ENCODE data around the gene GALNT18. TPM values are rescaled to one million over a fixed set of nuclear protein-coding genes. Genes with fewer than 3 reads are reported as not detected.

The GALNT18 gene
- total RNA-seq, 1 experiment from 2014 or later = not detected

GRCh38 chr11:11432621-11433319, 189.0 kb downstream of the GALNT18 start:
- CTCF ChIA-PET = no interaction called here
- H3K4me2 ChIP-seq = no peak overlapping the region

GRCh38 chr11:11430431-11430830, 191.4 kb downstream of the GALNT18 start:
- CTCF ChIA-PET = no interaction called here
- intact Hi-C loops (cut with micrococcal nuclease; ENCODE audit: unreplicated experiment) = no loop called here

More at GRCh38 chr11:11432621-11433319, 189.0 kb downstream of the GALNT18 start:
- Histone ChIP-seq H3K9me2 (ENCODE audit: insufficient read depth) (no peaks in the 10 kb centered on the region), H3K27me3 (ENCODE audit: insufficient read depth, low read depth) (peaks cover 53% of the 10 kb centered on the region), H4K20me1 (ENCODE audit: insufficient read depth) (no peaks in the 10 kb centered on the region), H3K4me3 (no peak overlapping the region), H2AFZ (no peak overlapping the region), H3K4me1 (replicated peaks; ENCODE audit: insufficient read depth) (no peaks in the 10 kb centered on the region), H3K79me2 (ENCODE audit: low read depth) (no peaks in the 10 kb centered on the region), H3K9me3 (ENCODE audit: insufficient read depth, low read depth) (no peaks in the 10 kb centered on the region), H3K36me3 (ENCODE audit: low read depth) (no peaks in the 10 kb centered on the region), H3K27ac (no peak overlapping the region), H3F3A (ENCODE audit: insufficient read depth, low read depth) (no peaks in the 10 kb centered on the region)
- no TSS peak for BruUV-seq (replicated peaks)
- no peak for TF ChIP-seq EZH2 (IDR thresholded peaks at IDR 0.05; ENCODE audit: low read depth)
- TF ChIP-seq, protein P1, sequence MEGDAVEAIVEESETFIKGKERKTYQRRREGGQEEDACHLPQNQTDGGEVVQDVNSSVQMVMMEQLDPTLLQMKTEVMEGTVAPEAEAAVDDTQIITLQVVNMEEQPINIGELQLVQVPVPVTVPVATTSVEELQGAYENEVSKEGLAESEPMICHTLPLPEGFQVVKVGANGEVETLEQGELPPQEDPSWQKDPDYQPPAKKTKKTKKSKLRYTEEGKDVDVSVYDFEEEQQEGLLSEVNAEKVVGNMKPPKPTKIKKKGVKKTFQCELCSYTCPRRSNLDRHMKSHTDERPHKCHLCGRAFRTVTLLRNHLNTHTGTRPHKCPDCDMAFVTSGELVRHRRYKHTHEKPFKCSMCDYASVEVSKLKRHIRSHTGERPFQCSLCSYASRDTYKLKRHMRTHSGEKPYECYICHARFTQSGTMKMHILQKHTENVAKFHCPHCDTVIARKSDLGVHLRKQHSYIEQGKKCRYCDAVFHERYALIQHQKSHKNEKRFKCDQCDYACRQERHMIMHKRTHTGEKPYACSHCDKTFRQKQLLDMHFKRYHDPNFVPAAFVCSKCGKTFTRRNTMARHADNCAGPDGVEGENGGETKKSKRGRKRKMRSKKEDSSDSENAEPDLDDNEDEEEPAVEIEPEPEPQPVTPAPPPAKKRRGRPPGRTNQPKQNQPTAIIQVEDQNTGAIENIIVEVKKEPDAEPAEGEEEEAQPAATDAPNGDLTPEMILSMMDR (conservative IDR thresholded peaks at IDR 0.05) = no peak
- intact Hi-C loops (cut with micrococcal nuclease; ENCODE audit: unreplicated experiment) = no loop called here
- no peak for DNase-seq
- POLR2A ChIA-PET (ENCODE audit: unreplicated experiment) = no interaction called here

GRCh38 chr11:11428714-11429113, 193.1 kb downstream of the GALNT18 start:
- no TSS peak for BruUV-seq (replicated peaks)
- Histone ChIP-seq H3K9me3 (ENCODE audit: insufficient read depth, low read depth) (no peaks in the 10 kb centered on the region), H3K79me2 (ENCODE audit: low read depth) (no peaks in the 10 kb centered on the region), H3K9me2 (ENCODE audit: insufficient read depth) (no peaks in the 10 kb centered on the region), H3F3A (ENCODE audit: insufficient read depth, low read depth) (no peaks in the 10 kb centered on the region), H3K27me3 (ENCODE audit: insufficient read depth, low read depth) (peaks cover 52% of the 10 kb centered on the region; the same call in 1 of the 2 replicates), H3K4me2 (no peak overlapping the region), H2AFZ (no peak overlapping the region), H3K4me3 (no peak overlapping the region), H3K4me1 (replicated peaks; ENCODE audit: insufficient read depth) (no peaks in the 10 kb centered on the region), H3K36me3 (ENCODE audit: low read depth) (no peaks in the 10 kb centered on the region), H3K27ac (no peak overlapping the region), H4K20me1 (ENCODE audit: insufficient read depth) (no peaks in the 10 kb centered on the region)
- ChIA-PET CTCF (no interaction called here), POLR2A (ENCODE audit: unreplicated experiment) (no interaction called here)
- TF ChIP-seq, protein P1 (conservative IDR thresholded peaks at IDR 0.05) = no peak
- no peak for TF ChIP-seq EZH2 (IDR thresholded peaks at IDR 0.05; ENCODE audit: low read depth)
- intact Hi-C loops (cut with micrococcal nuclease; ENCODE audit: unreplicated experiment) = no loop called here
- no peak for DNase-seq

More at GRCh38 chr11:11430431-11430830, 191.4 kb downstream of the GALNT18 start:
- no peaks in the 10 kb centered on the region for H3K9me2 ChIP-seq (ENCODE audit: insufficient read depth)
- no peak overlapping the region for H3K27ac ChIP-seq
- no peaks in the 10 kb centered on the region for H3K4me1 ChIP-seq (replicated peaks; ENCODE audit: insufficient read depth)
- no TSS peak for BruUV-seq (replicated peaks)
- H3K36me3 ChIP-seq (ENCODE audit: low read depth) = no peaks in the 10 kb centered on the region
- TF ChIP-seq EZH2 (IDR thresholded peaks at IDR 0.05; ENCODE audit: low read depth) = no peak
- TF ChIP-seq, protein P1 (conservative IDR thresholded peaks at IDR 0.05) = no peak
- no peaks in the 10 kb centered on the region for H3F3A ChIP-seq (ENCODE audit: insufficient read depth, low read depth)
- H3K4me2 ChIP-seq = no peak overlapping the region
- POLR2A ChIA-PET (ENCODE audit: unreplicated experiment) = no interaction called here
- H3K27me3 ChIP-seq (ENCODE audit: insufficient read depth, low read depth) = peaks cover 47% of the 10 kb centered on the region; the same call in 1 of the 2 replicates
- no peaks in the 10 kb centered on the region for H3K79me2 ChIP-seq (ENCODE audit: low read depth)
- H3K9me3 ChIP-seq (ENCODE audit: insufficient read depth, low read depth) = no peaks in the 10 kb centered on the region
- DNase-seq = no peak
- no peak overlapping the region for H2AFZ ChIP-seq
- H3K4me3 ChIP-seq = no peak overlapping the region
- no peaks in the 10 kb centered on the region for H4K20me1 ChIP-seq (ENCODE audit: insufficient read depth)
